Uterus (tissue), 4 donors: Measurements from ENCODE around the gene NRGN. TPM values are rescaled to one million over a fixed set of nuclear protein-coding genes. Genes with fewer than 3 reads are reported as not detected.

Experiments used
- DNase-seq, 2 donors: peaks; one replicate each; pipeline ENCODE4 v3.0.0-alpha.2; 2019 to 2020
- H3K27ac ChIP-seq, 2 donors: fragments of 200-600 bp; sonication (generic); 1 replicate in 1 of 2; 2 replicates in 1 of 2; pipeline ENCODE4 v1.5.1; 2016 to 2018
- H3K27me3 ChIP-seq, 2 donors: fragments of 200-600 bp; sonication (generic); one replicate each; pipeline ENCODE4 v1.5.1; 2018 to 2019; ENCODE audit warnings: control low read depth in 1 of 2
- H3K36me3 ChIP-seq, 2 donors: fragments of 200-600 bp; sonication (generic); one replicate each; pipeline ENCODE4 v1.5.1; 2019; ENCODE audit warnings: control low read depth in 1 of 2
- H3K4me1 ChIP-seq, 2 donors: fragments of 200-600 bp; sonication (generic); one replicate each; pipeline ENCODE4 v1.5.1; 2018 to 2019; ENCODE audit warnings: control low read depth in 1 of 2
- H3K4me3 ChIP-seq, 2 donors: fragments of 200-600 bp; sonication (generic); 1 replicate in 1 of 2; 2 replicates in 1 of 2; pipeline ENCODE4 v1.5.1; 2018 to 2019; ENCODE audit warnings: mild to moderate bottlenecking in 1 of 2
- H3K9me3 ChIP-seq, 2 donors: fragments of 200-600 bp; sonication (generic); one replicate each; pipeline ENCODE4 v1.5.1; 2019; ENCODE audit warnings: control low read depth in 1 of 2
- CTCF ChIP-seq, 4 experiments: fragments of 200-600 bp in 2 of 4; fragments of 450-650 bp in 2 of 4; sonication (generic) in 2 of 4; IDR thresholded peaks; one replicate each; pipeline ENCODE4 v1.5.1; 2016 to 2019; ENCODE audit warnings: antibody characterized with exemption in 4 of 4, mild to moderate bottlenecking in 2 of 4, moderate library complexity in 1 of 4
- POLR2A ChIP-seq, 2 donors: fragments of 450-650 bp; IDR thresholded peaks; one replicate each; pipeline ENCODE4 v1.6.1; 2016; ENCODE audit warnings: antibody characterized with exemption in 2 of 2, mild to moderate bottlenecking in 1 of 2, moderate library complexity in 1 of 2
- intact Hi-C: fragments of 100-400 bp; cut with DNase I; formaldehyde crosslinking; loops from one replicate; pipeline ENCODE4 v1.15.1; 2023; ENCODE audit warnings: low total_unique reads
- total RNA-seq, 4 donors: library from RNA; depleted of rRNA in 3 of 4; stranded (reverse); fragments of >200 nt in 3 of 4; gene quantifications; one replicate each; pipeline versions ENCODE4 v1.1.0 to v1.2.4, GENCODE V29; 2014 to 2023
- donor health status: DM: yes; HTN: yes; CAD: no.

NRGN gene
- total RNA-seq, 4 donors from 2014 or later = 0.62 to 16.4 TPM; not detected in 2

- peaks cover 0 to 9% of the 10 kb centered on the region in 2 donors for H3K27me3 ChIP-seq
- TF ChIP-seq POLR2A (IDR thresholded peaks at IDR 0.05) (no peak), CTCF (IDR thresholded peaks at IDR 0.05) (no peak)
Measured at GRCh38 chr11:124719534-124719933, 20.2 kb upstream of the NRGN start.

GRCh38 chr11:124722176-124722575, 17.6 kb upstream of the NRGN start:
- no peak for DNase-seq
- peaks cover 0 to 19% of the 10 kb centered on the region in 2 donors for H3K4me1 ChIP-seq
- peaks cover 0 to 9% of the 10 kb centered on the region in 2 donors for H3K27me3 ChIP-seq
- H3K36me3 ChIP-seq = no peaks in the 10 kb centered on the region
- H3K27ac ChIP-seq = no peak overlapping the region
- no peaks in the 10 kb centered on the region for H3K9me3 ChIP-seq
- no peak for TF ChIP-seq CTCF (IDR thresholded peaks at IDR 0.05)
- no peak for TF ChIP-seq POLR2A (IDR thresholded peaks at IDR 0.05)
- intact Hi-C loops = no loop called here
- H3K4me3 ChIP-seq = no peak overlapping the region

More at GRCh38 chr11:124719534-124719933, 20.2 kb upstream of the NRGN start:
- no peak overlapping the region for H3K27ac ChIP-seq
- peaks cover 0 to 12% of the 10 kb centered on the region in 2 donors for H3K4me1 ChIP-seq
- H3K9me3 ChIP-seq = no peaks in the 10 kb centered on the region
- DNase-seq = no peak
- intact Hi-C loops = no loop called here
- no peak overlapping the region for H3K4me3 ChIP-seq
- no peaks in the 10 kb centered on the region for H3K36me3 ChIP-seq

GRCh38 chr11:124724979-124725718, 14.6 kb upstream of the NRGN start:
- no peak overlapping the region for H3K4me3 ChIP-seq
- H3K9me3 ChIP-seq = no peaks in the 10 kb centered on the region
- no peak for DNase-seq
- peak overlapping the region in 1 of 2 donors; percentile 4 for H3K27ac ChIP-seq
- peaks cover 0 to 9% of the 10 kb centered on the region in 2 donors for H3K27me3 ChIP-seq
- H3K36me3 ChIP-seq = no peaks in the 10 kb centered on the region
- TF ChIP-seq CTCF (IDR thresholded peaks at IDR 0.05) = no peak
- no peak for TF ChIP-seq POLR2A (IDR thresholded peaks at IDR 0.05)
- intact Hi-C loops = no loop called here
- peaks cover 0 to 7% of the 10 kb centered on the region in 2 donors for H3K4me1 ChIP-seq

GRCh38 chr11:124725719-124726105, 14.0 kb upstream of the NRGN start:
- Histone ChIP-seq H3K36me3 (no peaks in the 10 kb centered on the region), H3K4me3 (no peak overlapping the region), H3K4me1 (peaks cover 0 to 7% of the 10 kb centered on the region in 2 donors), H3K27ac (peak overlapping the region in 1 of 2 donors; percentile 4), H3K27me3 (peaks cover 0 to 9% of the 10 kb centered on the region in 2 donors), H3K9me3 (no peaks in the 10 kb centered on the region)
- intact Hi-C loops = no loop called here
- TF ChIP-seq POLR2A (IDR thresholded peaks at IDR 0.05) (no peak), CTCF (IDR thresholded peaks at IDR 0.05) (no peak)
- DNase-seq = no peak

GRCh38 chr11:124727474-124727873, 12.3 kb upstream of the NRGN start:
- Histone ChIP-seq H3K27ac (no peak overlapping the region), H3K4me3 (no peak overlapping the region), H3K4me1 (peaks cover 0 to 7% of the 10 kb centered on the region in 2 donors), H3K9me3 (no peaks in the 10 kb centered on the region), H3K27me3 (no peaks in the 10 kb centered on the region), H3K36me3 (no peaks in the 10 kb centered on the region)
- DNase-seq = no peak
- TF ChIP-seq CTCF (IDR thresholded peaks at IDR 0.05) (no peak), POLR2A (IDR thresholded peaks at IDR 0.05) (no peak)
- intact Hi-C loops = no loop called here
